SK-N-SH (cell line): ENCODE measurements around the gene MIGA1.

Experiments used
- TF ChIP-seq, protein P1 (sequence below): IDR thresholded peaks from 2 replicates; pipeline ENCODE4 v1.4.0; 2012; ENCODE audit warnings: low read depth
- TF ChIP-seq, protein P2 (sequence below): fragments of 200-600 bp; sonication (generic); IDR thresholded peaks from 2 replicates; pipeline ENCODE4 v1.6.1; 2017; ENCODE audit warnings: antibody characterized with exemption, mild to moderate bottlenecking, moderate library complexity

DNA sequence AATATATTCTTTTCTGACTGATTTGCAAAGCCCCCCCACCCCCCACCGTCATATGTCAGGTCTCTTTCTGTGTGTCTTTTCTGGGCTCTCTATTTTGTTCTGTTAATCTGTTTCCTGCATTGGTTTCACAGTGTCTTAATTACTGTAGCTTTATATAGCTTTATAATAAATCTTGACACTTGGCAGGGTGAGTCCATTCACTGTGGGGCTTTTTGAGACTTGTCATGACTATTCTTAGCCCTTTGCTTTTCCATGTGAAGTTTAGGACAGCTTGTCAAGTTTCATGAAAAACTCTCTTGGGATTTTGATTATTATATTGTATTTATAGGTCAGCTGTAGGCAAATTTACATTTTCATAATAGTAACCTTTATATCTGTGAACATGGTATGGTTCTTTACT is 50.4 kb downstream of the MIGA1 start:
- TF ChIP-seq, protein P1, sequence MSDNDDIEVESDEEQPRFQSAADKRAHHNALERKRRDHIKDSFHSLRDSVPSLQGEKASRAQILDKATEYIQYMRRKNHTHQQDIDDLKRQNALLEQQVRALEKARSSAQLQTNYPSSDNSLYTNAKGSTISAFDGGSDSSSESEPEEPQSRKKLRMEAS = no peak
- TF ChIP-seq, protein P2, sequence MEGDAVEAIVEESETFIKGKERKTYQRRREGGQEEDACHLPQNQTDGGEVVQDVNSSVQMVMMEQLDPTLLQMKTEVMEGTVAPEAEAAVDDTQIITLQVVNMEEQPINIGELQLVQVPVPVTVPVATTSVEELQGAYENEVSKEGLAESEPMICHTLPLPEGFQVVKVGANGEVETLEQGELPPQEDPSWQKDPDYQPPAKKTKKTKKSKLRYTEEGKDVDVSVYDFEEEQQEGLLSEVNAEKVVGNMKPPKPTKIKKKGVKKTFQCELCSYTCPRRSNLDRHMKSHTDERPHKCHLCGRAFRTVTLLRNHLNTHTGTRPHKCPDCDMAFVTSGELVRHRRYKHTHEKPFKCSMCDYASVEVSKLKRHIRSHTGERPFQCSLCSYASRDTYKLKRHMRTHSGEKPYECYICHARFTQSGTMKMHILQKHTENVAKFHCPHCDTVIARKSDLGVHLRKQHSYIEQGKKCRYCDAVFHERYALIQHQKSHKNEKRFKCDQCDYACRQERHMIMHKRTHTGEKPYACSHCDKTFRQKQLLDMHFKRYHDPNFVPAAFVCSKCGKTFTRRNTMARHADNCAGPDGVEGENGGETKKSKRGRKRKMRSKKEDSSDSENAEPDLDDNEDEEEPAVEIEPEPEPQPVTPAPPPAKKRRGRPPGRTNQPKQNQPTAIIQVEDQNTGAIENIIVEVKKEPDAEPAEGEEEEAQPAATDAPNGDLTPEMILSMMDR = no peak
